GM06990 (cell line): Measurements from ENCODE around the gene CCDC33.

Source experiments
- DNase-seq: peaks from one replicate; pipeline ENCODE4 v3.0.0-alpha.2; 2011; ENCODE audit not compliant: insufficient read length; ENCODE audit errors: extremely low read depth
- H3K27me3 ChIP-seq: replicated peaks from 2 replicates; pipeline ENCODE4 v1.6.0; 2011; ENCODE audit warnings: low read length; ENCODE audit not compliant: control insufficient read depth, insufficient read depth
- H3K36me3 ChIP-seq: 2 replicates; pipeline ENCODE4 v1.5.1; 2011; ENCODE audit warnings: low read length; ENCODE audit not compliant: control insufficient read depth, insufficient read depth
- H3K4me3 ChIP-seq: replicated peaks from 2 replicates; pipeline ENCODE4 v1.5.1; 2011; ENCODE audit warnings: low read depth, mild to moderate bottlenecking, control low read depth, low read length
- CTCF ChIP-seq: IDR thresholded peaks from 2 replicates; pipeline ENCODE4 v1.5.1; 2011; ENCODE audit warnings: low read length, control low read depth, mild to moderate bottlenecking, inconsistent platforms; ENCODE audit not compliant: insufficient read depth, poor library complexity, severe bottlenecking

Gene CCDC33

GRCh38 chr15:74378848-74379247, 142.7 kb downstream of the CCDC33 start:
- H3K36me3 ChIP-seq = no peaks in the 10 kb centered on the region
- no peak for DNase-seq
- no peak for TF ChIP-seq CTCF
- no peaks in the 10 kb centered on the region for H3K27me3 ChIP-seq
- no peak overlapping the region for H3K4me3 ChIP-seq

- Histone ChIP-seq H3K4me3 (no peak overlapping the region), H3K36me3 (no peaks in the 10 kb centered on the region), H3K27me3 (no peaks in the 10 kb centered on the region)
- TF ChIP-seq CTCF = no peak
- no peak for DNase-seq
Measured at GRCh38 chr15:74380361-74381189, 144.4 kb downstream of the CCDC33 start.

GRCh38 chr15:74381190-74381453, 145.0 kb downstream of the CCDC33 start:
- no peak for TF ChIP-seq CTCF
- Histone ChIP-seq H3K4me3 (no peak overlapping the region), H3K27me3 (no peaks in the 10 kb centered on the region), H3K36me3 (no peaks in the 10 kb centered on the region)
- DNase-seq = no peak

GRCh38 chr15:74381481-74381880, 145.4 kb downstream of the CCDC33 start:
- no peaks in the 10 kb centered on the region for H3K27me3 ChIP-seq
- H3K4me3 ChIP-seq = no peak overlapping the region
- no peaks in the 10 kb centered on the region for H3K36me3 ChIP-seq
- DNase-seq = no peak
- TF ChIP-seq CTCF = no peak

- Histone ChIP-seq H3K27me3 (no peaks in the 10 kb centered on the region), H3K4me3 (no peak overlapping the region), H3K36me3 (no peaks in the 10 kb centered on the region)
- TF ChIP-seq CTCF = peak; percentile 98
- peak; percentile 81 for DNase-seq
Measured at GRCh38 chr15:74382004-74382816, 146.1 kb downstream of the CCDC33 start.
